NCI-H1930 (cell line): ENCODE data around the gene SLC27A5.
"Not testable (repeated sequence)": the region's sequence is repeated elsewhere in the genome, so short reads cannot be mapped to it uniquely, and the experiment has no call there.

ENCODE experiments used
- DNase-seq, 2 experiments: peaks; one replicate each; lab custom pipeline; 2025; lab: John Stamatoyannopoulos, UW

The SLC27A5 gene

DNA sequence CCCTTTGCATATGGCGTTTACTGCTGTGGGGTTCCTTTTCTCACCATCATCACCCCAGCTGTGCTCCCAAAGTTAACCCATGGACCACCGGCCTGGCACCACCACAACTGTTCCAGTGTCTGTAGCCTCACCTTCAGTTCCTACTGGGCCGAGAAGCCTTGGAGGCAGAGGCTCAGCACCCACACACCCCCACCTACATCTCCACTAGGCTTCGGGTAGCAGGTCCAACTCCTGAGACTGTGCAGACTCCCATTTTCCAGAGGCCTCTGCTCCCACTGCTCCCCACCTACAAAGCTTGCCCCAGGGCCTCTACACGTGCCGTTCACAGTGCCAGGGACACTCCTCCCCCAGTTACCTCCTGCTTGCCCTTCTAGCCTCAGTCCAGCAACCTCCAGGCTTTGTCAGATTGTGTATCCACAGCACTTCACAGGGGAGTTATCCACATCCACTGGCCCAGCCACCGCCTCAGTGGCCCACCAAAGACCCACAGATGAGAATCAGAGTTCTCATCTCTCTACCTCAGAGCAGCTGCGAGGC is 14.1 kb downstream of the SLC27A5 start:
- DNase-seq: no peak

DNA sequence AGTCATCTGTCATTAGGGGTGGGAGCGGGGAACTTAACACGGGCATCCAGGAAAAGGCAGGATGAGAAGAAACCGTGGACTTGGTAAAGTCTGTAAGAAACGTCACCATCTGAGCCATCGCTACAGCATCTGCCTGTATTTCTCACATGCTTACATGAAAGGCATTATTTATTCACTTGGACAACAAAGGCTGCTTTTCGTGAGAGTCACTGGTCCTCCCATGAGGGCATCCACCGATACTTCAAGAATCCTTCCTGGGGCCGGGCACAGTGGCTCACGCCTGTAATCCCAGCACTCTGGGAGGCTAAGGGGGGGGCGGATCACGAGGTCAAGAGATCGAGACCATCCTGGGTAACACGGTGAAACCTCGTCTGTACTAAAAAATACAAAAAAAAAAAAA is 19.5 kb downstream of the SLC27A5 start:
- DNase-seq: no peak

GRCh38 chr19:58491393-58491792 is 20.4 kb downstream of the SLC27A5 start:
- no peak for DNase-seq

- DNase-seq: not testable (repeated sequence)
Observed at GRCh38 chr19:58484349-58484748, 27.4 kb downstream of the SLC27A5 start.

GRCh38 chr19:58483776-58484175 is 28.0 kb downstream of the SLC27A5 start:
- DNase-seq: no peak

- DNase-seq: no peak
Observed at GRCh38 chr19:58482372-58482771, 29.4 kb downstream of the SLC27A5 start.

DNA sequence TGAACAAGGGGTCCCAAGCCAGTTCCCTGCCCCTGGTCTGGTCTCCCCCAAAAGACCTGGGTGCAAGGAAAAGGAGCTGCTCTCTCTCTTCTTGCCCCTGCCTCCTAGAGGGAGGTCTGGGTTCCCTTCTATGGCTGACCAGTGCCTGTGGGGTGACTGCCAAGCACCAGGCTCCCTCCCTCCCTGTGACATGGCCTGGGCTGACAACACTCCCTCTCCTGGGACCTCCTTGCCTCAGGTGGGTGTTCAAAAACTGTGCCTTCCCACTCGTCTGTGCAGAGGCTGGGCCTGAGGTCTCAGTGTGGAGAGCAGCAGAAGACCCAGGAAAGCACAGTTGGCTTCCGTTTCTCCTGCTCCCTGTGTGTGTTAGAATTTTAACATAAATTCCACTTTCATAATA is 31.0 kb downstream of the SLC27A5 start:
- DNase-seq: no peak

DNA sequence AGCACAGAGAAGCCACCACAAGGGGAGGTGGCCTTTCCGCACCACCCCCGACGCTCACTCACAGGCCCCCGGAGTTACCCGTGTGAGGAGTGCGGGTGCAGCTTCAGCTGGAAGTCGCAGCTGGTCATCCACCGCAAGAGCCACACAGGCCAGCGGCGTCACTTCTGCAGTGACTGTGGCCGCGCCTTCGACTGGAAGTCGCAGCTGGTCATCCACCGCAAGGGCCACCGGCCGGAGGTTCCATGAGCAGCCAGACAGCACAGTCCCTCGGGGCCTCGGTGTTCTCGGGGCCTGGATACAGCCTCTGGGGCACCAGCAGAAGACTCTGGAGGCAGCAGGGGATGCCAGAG is 31.3 kb downstream of the SLC27A5 start:
- DNase-seq: no peak

- DNase-seq: no peak
Observed at GRCh38 chr19:58479736-58480480, 31.9 kb downstream of the SLC27A5 start.

GRCh38 chr19:58479303-58479702 is 32.5 kb downstream of the SLC27A5 start:
- no peak for DNase-seq

- DNase-seq: no peak
Observed at GRCh38 chr19:58477871-58478270, 33.9 kb downstream of the SLC27A5 start.

DNA sequence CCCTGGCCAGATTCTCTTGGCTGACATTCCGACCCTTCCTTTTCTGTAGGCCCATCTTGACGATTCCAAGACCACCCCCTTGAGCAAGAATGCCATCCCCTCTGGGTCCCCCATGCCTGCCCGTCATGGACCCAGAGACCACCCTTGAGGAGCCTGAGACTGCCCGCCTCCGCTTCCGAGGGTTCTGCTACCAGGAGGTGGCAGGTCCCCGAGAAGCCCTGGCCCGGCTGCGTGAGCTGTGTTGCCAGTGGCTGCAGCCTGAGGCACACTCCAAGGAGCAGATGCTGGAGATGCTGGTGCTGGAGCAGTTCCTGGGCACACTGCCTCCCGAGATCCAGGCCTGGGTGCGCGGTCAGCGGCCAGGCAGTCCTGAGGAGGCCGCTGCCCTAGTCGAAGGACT is 34.7 kb downstream of the SLC27A5 start:
- no peak for DNase-seq

GRCh38 chr19:58476498-58477015 is 35.2 kb downstream of the SLC27A5 start:
- DNase-seq: no peak

- DNase-seq: peak; percentile 99
Observed at GRCh38 chr19:58475714-58476497, 35.9 kb downstream of the SLC27A5 start, which contains the start of gene ZNF446. Gene ZNF446, plus strand, starts transcription at chr19:58476352. Its CDS starts 867 bp downstream, at chr19:58477219.

DNA sequence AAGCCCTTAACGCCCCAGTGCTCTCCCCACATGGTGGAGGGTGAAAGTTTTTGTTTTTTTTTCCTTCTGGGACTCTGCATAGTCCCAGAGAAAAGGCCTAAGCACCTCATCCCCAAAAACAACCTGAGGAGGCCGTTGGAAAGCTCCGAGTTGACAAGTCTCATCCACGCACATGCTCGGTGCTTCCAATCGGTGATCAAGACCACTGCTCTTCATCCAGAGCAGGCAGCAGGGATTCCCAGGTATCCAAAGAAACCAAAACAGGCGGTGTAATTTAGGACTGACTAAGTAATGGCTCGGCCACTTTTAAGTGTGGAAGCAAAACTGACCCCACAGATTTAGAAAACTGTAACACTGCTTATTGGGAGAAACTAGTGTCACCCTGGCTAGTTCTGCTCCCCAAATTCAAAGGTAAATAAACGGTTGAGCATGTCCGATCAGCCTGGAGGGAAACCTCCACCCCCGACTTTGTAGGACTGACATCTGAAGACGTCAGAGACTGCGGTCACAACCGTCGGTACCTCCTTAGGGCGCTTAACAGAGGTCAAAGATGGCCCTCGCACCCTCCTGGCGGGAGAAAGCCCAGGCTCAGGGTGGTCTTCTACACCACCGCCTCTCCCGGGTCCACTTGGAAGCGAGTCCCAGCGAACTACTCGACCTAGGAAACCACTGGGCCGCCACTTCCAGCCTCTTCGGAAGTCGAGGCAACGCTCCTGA is 36.6 kb downstream of the SLC27A5 start:
- DNase-seq: no peak

GRCh38 chr19:58474291-58474996 is 37.3 kb downstream of the SLC27A5 start:
- no peak for DNase-seq

DNA sequence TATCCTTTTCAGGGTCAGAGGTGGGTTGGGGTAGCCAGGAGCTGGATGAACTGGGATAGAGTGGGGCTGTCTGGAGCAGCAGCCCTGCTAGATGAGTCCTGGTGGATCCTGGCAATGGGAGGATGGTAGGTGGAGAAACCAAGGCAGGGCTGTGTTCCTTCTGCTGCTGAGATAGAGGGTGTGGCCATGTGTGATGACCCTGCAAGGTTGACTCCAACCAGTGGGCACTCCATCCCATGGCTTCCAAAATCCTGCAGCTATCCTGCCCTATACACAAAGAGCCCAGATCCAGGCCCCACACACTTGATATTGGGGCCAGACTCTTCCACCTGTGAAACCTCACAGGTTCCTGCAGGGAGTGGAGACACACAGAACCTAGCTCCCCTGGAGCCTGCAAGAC is 38.0 kb downstream of the SLC27A5 start:
- DNase-seq: no peak

- no peak for DNase-seq
Observed at GRCh38 chr19:58471736-58472135, 40.1 kb downstream of the SLC27A5 start.

- DNase-seq: not testable (repeated sequence)
Observed at GRCh38 chr19:58470837-58471543, 40.8 kb downstream of the SLC27A5 start.

DNA sequence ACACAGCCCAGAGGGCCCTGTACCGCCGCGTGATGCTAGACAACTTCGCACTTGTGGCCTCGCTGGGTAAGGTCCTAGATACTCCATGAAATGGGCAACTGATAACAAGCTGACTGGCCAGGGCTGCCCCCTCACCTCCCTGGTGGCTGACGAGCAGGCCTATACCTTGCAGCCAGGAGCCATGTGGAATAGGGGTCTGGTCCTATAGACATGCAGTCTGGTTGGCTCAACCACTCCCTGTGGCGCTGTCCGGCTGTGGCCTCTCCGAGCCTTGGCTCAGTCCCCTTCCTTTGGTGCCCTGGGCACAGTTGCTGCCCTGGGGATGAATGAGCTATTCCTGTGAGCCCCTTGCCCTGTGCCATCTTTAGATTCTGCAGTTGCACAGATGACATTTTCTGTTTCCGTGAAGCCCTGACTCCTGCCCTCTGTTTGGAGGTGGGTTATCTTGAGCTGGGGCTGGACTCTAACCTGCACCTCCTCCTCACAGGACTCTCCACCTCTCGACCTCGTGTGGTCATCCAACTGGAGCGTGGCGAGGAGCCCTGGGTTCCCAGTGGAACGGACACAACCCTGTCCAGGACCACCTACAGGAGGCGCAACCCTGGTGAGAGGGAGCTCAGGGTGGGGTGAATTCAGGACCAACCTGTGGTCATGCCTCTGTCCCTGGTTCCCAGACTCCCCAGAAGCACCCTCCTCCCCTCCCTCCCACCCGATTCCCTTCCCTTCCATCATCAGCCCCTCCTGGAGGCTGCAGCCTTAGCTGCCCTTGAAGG is 42.4 kb downstream of the SLC27A5 start:
- no peak for DNase-seq
